Measurements from ENCODE around the gene C14orf132.

Gene C14orf132

GRCh38 chr14:96102081-96102856 is 63.1 kb downstream of the C14orf132 start:
- Histone ChIP-seq H3K27me3 (ENCODE audit: insufficient read depth, low read depth, severe bottlenecking) (no peaks in the 10 kb centered on the region), H3K9me3 (ENCODE audit: severe bottlenecking) (peaks cover 5% of the 10 kb centered on the region), H3K36me3 (no peaks in the 10 kb centered on the region), H3K27ac (no peak overlapping the region), H3K4me3 (ENCODE audit: low read depth, low read length) (no peak overlapping the region)
- DNase-seq: no peak
- no peak for TF ChIP-seq CTCF (IDR thresholded peaks at IDR 0.05; ENCODE audit: low read depth, low read length)

GRCh38 chr14:96103075-96103474 is 63.9 kb downstream of the C14orf132 start:
- no peaks in the 10 kb centered on the region for H3K36me3 ChIP-seq
- DNase-seq: no peak
- no peak for TF ChIP-seq CTCF (IDR thresholded peaks at IDR 0.05; ENCODE audit: low read depth, low read length)
- no peaks in the 10 kb centered on the region for H3K27me3 ChIP-seq (ENCODE audit: insufficient read depth, low read depth, severe bottlenecking)
- no peak overlapping the region for H3K4me3 ChIP-seq (ENCODE audit: low read depth, low read length)
- peaks cover 5% of the 10 kb centered on the region for H3K9me3 ChIP-seq (ENCODE audit: severe bottlenecking)
- peak overlapping the region; percentile 27 for H3K27ac ChIP-seq

- Histone ChIP-seq H3K27me3 (ENCODE audit: insufficient read depth, low read depth, severe bottlenecking) (no peaks in the 10 kb centered on the region), H3K9me3 (ENCODE audit: severe bottlenecking) (peaks cover 5% of the 10 kb centered on the region), H3K4me3 (ENCODE audit: low read depth, low read length) (no peak overlapping the region), H3K36me3 (no peaks in the 10 kb centered on the region), H3K27ac (peak overlapping the region; percentile 74)
- no peak for TF ChIP-seq CTCF (IDR thresholded peaks at IDR 0.05; ENCODE audit: low read depth, low read length)
- DNase-seq: no peak
Observed at GRCh38 chr14:96103560-96104460, 64.6 kb downstream of the C14orf132 start.

GRCh38 chr14:96104469-96105057 is 65.4 kb downstream of the C14orf132 start:
- H3K4me3 ChIP-seq (ENCODE audit: low read depth, low read length): peak overlapping the region; percentile 13; the same call in 1 of the 2 replicates
- TF ChIP-seq CTCF (IDR thresholded peaks at IDR 0.05; ENCODE audit: low read depth, low read length): no peak
- peak overlapping the region; percentile 74 for H3K27ac ChIP-seq
- peaks cover 5% of the 10 kb centered on the region for H3K9me3 ChIP-seq (ENCODE audit: severe bottlenecking)
- H3K36me3 ChIP-seq: no peaks in the 10 kb centered on the region
- peak; percentile 96 for DNase-seq
- no peaks in the 10 kb centered on the region for H3K27me3 ChIP-seq (ENCODE audit: insufficient read depth, low read depth, severe bottlenecking)

- Histone ChIP-seq H3K27ac (peak overlapping the region; percentile 58), H3K27me3 (ENCODE audit: insufficient read depth, low read depth, severe bottlenecking) (no peaks in the 10 kb centered on the region), H3K36me3 (no peaks in the 10 kb centered on the region), H3K4me3 (ENCODE audit: low read depth, low read length) (peak overlapping the region; percentile 13; the same call in 1 of the 2 replicates), H3K9me3 (ENCODE audit: severe bottlenecking) (peaks cover 5% of the 10 kb centered on the region)
- no peak for DNase-seq
- no peak for TF ChIP-seq CTCF (IDR thresholded peaks at IDR 0.05; ENCODE audit: low read depth, low read length)
Observed at GRCh38 chr14:96105089-96105925, 66.1 kb downstream of the C14orf132 start.
